ENCODE data around the gene MED25.

MED25 gene

DNA sequence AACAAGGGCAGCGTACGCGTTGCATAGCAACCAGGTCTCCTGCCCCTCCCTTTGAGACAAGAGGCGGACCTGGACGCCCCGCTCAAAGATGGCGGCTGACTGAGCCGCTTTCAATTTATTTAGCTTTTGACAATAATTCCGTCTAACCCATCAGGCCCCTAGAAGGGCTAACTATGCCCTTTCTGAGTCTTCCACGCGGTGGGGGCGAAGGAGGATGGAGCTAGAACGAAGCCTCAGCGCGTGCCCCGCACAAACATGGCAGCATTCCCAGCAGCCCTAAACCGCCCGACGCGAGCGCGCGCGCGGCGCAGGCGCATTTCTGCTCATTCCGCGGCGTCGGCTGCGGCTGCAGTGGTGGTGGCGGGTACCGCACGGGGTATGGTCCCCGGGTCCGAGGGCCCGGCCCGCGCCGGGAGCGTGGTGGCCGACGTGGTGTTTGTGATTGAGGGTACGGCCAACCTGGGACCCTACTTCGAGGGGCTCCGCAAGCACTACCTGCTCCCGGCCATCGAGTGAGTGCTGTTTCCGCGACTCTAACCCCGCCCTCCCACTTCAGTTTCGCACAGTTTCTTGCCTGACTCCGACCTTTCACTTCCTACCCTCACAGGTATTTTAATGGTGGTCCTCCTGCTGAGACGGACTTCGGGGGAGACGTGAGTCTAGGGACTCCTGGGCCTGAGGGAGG is at the start of gene MED25:
Gene MED25, plus strand, starts transcription at position 326 of the 685 bp plus-strand sequence. Its CDS starts 53 bp downstream, at position 379.
- peak; percentile 38 to 98 (median 79) for DNase-seq

DNA sequence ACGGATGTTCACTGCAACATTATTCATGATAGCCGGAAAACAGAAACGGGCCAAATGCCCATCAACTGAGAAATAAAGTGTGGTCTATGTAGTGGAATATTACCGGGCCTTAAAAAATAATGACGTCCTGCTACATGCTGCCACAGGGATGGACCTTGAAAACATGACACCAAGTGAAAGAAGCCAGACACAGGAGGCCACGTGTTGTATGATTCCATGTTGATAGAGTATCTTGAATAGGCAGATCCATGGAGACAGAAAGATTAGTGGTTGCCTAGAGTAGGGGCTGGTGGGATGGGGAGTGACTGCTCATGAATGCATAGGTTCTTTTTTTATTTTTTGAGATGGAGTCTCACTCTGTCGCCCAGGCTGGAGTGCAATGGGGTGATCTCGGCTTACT is 47.6 kb upstream of the MED25 start:
- DNase-seq: no peak

DNA sequence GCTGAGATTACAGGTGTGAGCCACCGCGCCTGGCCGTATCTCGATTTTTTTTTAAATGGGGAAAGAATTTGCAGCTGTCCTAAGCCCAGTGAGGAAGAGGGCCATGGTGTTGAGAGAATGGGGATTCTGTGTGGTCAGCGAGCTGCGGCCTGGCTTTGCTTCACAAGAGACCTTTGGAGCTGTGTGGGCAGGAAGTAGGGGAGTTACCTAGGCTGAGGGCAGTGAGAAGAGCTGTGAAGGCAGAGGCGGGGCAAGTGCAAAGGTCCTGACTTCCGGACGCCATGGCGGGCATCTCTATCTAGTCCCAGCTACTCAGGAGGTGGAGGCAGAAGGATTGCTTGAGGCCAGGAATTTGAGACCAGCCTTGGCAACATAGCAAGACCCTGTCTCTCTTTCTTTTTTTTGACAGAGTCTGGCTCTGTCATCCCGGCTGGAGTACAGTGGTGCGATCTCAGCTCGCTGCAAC is 46.4 kb upstream of the MED25 start:
- DNase-seq: no peak

DNA sequence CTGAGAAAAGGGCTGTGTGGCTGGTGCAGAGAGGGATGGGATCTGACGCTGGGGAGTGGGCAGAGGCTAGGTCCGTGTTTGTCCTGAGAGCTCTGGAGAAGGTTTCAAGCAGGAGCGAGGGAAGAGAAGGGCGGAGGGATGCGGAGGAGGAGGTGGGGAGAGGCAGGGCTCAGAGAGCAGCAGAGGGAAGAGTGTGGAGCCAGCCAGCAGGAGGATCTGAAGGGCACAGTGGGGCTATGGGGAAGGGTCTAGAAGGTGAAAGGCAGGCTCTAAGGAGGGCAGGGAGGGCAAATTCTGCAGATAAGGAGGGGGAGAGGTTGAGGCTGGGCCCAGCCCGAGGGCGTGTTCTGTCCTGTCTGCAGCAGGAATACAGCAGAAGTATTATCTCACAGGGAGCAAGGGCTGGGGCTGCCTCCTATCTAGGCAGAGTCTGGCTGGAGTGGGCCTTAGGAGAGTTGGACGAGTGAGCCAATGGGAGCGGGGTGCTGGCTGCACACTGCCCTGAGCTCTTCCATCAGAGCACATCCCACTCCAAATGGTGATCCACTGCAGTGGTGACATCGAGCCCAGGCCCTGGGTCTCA is 45.1 kb upstream of the MED25 start:
- no peak for DNase-seq

DNA sequence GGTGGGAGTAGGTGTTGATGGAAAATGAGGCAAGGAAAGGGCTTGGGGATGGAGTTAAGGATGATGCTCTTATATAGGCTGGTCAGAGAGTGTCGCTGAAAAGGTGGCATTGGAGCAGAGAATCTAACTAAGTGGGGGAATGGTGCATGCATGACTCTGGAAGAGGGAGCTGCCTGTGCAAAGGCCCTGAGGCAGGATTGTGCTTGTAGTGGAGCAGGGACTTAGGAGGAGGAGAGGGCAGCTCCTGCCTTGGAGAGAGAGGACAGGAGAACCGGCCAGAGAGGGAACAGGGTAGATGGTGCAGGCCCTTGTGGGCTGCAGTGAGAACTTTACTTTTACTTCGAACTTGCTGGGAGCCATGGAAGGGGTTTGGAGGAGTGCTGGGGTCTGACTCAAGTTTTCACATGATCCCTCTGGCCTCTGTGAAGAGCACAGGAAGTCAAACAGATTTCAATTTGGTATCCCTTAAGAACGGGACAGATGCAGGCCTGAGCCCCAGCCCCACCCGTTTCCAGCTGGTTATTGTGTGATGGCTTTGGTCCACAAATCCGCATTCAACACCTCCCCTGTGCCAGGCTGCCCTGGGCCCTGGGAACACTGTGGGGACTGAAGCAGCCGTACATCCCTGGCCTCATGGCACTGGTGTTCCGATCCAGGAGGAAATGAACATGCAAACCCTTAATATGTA is 44.3 kb upstream of the MED25 start:
- DNase-seq: peak in 4 of 51 donors; percentile 10 to 24 (median 19)

DNA sequence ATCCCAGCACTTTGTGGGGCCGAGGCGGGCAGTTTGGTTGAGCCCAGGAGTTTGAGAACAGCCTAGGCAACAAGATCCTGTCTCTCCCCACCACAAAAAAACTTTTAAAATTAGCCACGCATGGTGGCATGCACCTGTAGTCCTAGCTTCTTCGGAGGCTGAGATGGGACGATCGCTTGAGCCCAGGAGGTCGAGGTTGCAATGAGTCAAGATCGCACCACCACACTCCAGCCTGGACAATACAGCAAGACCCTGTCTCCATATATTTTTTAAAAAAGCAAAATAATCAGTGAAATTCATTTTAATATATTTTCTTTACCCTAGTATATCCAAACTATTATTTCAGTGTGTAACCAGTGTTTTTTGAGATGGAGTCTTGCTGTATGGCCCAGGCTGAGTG is 43.1 kb upstream of the MED25 start:
- DNase-seq: no peak

DNA sequence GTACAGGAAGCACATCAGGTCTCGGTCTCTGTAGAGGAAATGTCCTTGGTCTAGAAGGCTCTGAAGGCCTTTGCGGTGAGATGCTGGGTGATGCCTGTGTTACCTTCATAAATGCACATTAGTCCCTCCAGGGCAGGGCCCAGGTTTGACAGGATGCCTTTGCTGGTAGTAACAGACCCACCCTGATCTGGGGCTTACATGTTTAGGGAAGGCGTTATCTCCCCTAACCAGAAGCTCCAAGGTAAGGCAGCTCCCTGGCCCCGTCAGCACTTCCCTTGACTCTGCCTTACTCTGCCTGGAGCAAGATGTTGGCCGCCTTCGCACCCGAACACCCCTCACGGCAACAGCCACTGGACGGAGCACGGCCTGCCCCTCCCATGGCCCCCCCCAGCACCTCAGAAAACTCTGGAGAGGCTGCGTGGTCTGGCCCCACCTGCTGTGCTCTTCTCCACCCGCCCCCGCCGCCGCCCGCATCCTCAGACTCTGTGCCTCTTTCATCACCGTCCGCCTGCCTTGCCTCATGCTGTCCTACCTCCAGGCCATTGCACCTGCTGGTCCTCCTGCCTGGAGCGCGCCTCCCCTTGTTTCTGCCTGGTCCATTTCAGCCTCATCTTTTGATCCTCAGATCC is 42.2 kb upstream of the MED25 start:
- no peak for DNase-seq

DNA sequence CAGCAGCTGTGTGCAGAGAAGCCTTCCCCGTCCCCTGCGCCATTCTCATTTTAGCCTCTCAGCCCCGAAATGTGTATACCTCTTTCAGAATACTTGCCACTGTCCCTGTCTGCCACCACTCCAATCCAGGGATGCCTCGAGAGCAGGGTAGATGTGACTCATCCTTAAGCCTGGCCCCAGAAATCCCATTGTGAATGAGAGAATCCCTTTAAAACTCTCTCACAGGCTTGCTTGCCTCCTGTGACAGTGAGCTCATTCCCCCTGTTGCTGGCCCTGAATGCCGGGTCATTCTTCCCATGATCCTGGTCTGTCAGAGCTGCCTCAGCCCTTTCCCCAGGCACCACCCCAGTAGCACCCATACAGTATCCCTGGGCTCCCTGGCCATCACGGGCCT is 41.7 kb upstream of the MED25 start:
- DNase-seq: no peak

DNA sequence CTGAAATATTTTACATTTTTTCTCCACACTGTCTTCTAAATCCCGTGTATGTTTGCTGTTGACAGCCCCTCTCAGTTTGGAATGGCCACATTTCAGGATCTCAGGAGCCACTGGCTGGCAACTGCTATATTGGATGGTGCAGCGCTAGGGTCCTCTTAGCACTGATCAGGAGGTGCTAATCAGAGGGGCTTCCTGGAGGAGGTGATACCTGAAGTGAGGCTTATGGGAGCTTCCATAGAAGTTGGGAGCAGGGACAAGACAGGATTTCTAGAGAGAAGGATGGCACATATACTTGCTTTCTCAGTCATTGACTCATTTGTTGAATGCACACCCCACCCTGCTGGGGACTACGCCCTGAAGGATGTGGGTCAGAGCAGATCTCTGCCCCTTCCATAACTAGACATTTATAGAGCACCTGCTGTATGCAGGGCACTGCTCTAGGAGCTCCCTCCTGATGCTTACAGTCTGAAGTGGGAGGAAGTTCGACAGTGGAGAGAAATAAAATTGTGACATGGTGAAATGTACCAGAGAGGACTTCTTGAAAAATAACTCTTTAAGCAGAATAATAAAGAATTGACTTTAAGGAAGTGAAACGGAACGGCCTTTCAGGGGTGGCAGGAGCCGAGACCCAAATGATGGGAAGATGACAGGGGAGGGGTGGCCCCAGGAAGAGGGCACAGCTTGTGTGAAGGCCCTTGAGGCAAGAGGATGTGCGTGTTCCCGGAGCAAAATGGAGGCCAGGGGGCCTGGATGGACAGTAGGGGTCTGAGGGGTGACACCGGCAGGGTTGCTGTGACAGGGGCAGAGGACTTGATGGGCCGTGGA is 38.1 kb upstream of the MED25 start:
- DNase-seq: no peak

DNA sequence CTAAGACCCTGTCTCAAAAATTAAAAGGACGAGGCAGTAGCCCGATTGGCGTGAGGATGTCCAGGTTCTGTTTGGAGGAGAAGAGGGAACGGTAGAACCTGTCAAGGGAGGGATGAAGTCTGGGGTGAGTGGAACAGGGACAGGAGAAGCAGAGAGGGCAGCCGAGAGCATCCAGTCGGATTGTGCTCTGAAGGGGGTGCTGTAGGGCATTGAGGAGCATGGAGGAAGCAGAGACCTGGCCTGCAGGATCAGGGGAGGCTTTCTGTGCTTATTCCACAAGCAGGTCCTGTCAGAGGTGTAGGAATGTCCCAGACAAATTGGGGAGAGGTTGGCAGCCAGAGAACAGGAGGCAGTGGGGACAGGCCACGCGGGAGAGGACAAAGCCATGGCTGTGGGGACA is 37.2 kb upstream of the MED25 start:
- no peak for DNase-seq

DNA sequence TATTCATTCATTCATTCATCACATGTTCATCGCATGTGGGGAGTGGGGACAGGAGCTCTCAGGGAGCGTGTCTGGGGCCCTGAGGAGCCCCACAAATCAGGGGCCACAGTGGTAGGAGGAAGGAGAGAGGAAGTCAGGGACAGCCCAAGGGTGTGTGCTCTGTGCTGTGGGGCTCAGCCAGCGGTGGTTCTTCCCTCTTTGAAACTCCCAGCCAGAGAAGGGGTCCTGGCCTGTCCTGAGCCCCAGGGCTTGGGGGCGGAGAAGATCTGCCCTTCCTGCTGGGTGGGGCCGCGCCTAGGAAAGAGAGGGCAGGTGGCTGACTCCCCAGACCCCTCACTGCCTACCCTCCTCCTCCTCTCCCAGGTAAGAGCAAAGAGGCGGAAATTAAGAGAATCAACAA is 36.7 kb upstream of the MED25 start:
- DNase-seq: no peak

DNA sequence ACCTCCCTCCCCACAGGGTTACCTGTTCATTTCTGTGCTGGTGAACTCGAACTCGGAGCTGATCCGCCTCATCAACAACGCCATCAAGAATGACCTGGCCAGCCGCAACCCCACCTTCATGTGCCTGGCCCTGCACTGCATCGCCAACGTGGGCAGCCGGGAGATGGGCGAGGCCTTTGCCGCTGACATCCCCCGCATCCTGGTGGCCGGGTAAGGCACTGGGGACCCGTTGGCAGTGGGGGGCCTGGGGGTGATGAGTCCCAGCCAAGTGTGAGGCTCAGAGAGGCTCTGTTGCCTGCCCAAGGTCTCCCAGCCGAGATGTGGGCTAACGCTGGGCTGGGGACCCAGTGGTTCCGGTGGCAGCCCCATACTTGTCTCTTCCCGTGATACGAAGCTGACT is 35.6 kb upstream of the MED25 start:
- DNase-seq: no peak

DNA sequence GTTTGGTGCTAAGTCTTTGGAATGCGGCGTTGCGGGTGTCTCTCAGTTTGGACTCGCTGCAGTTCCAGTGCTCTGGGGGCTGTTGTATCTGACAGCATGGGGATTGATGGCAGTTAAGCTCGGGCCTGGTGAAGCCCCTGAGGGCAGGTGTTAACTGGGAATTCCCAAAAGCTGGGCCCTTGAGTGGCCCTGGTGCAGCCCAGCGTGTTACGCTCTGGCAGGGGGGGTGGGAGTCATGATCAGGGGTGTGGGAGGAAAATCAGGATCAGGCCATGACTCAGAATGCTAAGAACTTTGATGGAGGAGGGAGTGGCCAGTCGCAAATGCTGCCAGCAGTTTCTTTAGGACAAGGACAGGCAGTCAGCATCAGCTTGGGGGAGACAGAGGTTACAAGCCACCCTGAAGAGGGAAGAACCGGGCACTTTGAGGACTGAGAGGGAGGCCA is 31.7 kb upstream of the MED25 start:
- DNase-seq: no peak

DNA sequence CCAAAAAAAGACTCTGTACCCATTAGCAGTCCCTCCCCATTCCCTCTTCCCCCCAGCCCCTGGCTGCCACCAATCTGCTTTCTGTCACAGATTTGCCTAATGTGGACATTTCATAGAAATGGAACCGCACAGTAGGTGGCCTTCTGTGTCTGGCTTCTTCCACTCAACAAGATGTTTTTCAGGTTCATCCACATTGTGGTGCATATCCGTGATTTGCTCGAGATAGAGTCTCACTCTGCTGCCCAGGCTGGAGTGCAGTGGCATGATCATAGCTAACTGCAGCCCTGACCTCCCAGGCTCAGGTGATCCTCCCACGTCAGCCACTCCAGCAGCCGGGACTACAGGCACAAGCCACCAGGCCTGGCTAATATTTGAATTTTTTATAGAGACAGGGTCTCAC is 30.3 kb upstream of the MED25 start:
- DNase-seq: no peak

DNA sequence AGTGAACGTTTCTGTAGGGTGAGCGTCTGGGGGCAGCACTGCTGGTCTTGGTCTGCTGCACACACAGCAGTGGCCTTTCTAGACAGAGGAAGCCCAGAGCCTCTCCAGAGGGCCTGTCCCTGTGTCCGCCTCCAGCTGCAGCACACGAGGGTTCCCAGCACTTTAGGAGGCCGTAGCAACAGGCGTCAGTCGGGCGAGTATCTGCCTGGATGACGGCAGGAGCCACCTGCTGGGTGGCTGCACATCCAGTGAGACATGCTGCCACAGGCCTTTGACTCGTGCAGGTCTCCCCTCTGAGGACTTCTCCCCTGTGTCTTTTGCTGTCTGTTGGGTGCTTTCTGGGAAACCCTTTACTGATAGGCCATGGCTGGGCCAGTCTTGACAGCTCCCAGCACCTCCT is 29.2 kb upstream of the MED25 start:
- no peak for DNase-seq

DNA sequence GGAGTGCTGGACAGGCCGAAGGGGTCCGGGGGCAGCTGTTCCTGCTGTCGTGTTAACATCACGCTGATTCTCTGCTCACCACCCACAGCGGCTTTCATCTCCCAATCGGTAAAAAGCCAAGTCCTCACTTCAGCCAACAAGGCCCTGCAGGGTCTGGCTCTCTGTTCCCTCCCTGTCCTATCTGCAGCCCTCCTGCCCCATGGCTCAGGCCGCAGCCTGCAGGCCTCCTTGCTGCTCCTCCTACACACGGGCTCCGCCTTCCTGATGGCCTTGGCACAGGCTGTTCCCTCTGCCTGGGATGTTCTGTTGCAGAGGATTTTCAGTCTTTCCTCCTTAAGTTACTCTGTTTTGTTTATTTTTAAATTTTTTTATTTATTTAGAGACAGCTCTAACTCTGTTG is 27.2 kb upstream of the MED25 start:
- DNase-seq: no peak

DNA sequence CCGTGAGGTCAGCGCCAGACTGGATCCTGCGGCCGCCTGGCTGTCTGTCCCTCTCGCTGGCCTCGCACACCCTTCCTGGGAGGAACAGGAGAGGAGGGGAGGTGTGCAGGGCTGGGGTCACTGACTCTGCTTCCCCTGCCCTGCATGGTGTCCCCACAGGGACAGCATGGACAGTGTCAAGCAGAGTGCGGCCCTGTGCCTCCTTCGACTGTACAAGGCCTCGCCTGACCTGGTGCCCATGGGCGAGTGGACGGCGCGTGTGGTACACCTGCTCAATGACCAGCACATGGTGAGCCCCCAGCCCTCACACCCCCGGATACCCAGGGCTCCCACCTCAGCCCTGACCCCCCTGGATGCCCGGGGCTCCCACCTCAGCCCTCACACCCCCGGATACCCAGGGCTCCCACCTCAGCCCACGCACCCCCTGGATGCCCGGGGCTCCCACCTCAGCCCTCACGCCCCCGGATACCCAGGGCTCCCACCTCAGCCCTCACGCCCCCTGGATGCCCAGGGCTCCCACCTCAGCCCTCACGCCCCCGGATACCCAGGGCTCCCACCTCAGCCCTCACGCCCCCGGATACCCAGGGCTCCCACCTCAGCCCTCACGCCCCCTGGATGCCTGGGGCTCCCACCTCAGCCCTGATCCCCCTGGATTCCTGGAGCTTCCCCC is 26.2 kb upstream of the MED25 start:
- DNase-seq: no peak

DNA sequence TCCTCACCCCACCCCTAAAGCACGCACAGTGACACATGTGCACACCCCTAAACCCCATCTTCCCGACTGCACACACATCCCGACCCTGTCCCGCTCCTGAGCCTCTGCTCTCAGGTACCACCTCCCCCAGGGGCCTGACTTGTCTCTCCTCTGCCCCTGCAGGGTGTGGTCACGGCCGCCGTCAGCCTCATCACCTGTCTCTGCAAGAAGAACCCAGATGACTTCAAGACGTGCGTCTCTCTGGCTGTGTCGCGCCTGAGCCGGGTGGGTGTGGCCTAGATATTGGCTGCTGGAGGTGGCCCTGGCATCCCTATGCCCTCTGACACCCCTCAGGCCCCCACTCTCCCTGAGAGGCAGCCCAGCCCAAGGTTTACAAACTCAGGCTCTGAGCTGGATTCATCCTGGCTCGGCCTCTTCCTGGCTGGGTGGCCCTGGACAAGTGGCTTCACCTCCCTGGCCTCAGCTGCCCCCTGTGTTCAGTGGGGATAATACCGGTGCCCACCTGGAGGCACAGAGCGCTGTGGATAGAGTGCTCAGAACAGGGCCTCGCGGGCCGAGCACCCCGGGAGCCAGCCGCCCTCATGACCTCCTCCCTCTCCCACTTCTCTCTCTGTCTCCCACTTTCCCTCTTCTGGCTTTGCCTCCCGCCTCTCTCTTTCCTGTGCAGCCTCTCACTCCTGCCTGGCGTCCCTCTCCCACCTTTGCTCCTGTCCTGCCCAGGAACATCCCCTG is 25.1 kb upstream of the MED25 start:
- no peak for DNase-seq

DNA sequence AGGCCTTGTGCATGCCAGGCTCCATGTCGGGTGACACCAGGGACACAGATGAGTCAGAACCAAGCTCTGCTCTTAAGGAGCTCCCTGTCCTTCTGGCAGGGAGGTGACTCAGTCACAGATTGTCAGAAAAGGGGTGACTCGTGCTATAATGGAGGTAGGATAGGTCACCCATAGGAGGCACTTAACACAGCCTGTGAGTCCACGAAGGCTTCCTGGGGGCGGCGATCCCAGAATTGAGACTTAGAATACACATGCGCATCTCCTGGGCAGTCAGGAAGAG is 24.6 kb upstream of the MED25 start:
- peak in 1 of 51 donors; percentile 24 for DNase-seq

DNA sequence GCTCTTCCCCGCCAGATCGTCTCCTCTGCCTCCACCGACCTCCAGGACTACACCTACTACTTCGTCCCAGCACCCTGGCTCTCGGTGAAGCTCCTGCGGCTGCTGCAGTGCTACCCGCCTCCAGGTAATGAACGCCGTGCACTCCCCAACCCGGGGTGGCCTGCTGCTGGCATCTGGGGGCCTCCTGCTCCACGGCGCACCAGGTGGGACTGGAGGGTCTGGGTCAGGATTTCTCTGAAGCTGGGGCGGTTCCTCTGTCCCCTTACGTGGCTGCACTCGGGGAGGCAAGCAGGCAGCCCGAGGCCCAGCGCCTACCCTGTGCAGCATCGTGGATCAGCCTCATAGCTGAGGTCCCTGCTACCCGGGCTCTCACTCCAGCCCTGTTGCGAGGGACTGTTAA is 22.5 kb upstream of the MED25 start:
- DNase-seq: no peak

All from hypothalamus (tissue), 51 donors.